DOHH2 (cell line): ENCODE data around the gene WNT3.

Experiments used
- EZH2phosphoT487 ChIP-seq: fragments of 200-600 bp; sonication (generic); IDR thresholded peaks from 2 replicates; pipeline ENCODE4 v1.6.1; 2017; ENCODE audit warnings: borderline replicate concordance, mild to moderate bottlenecking, antibody characterized with exemption, low read length, moderate library complexity, mixed read lengths
- TF ChIP-seq, protein P1 (sequence below): fragments of 200-600 bp; sonication (generic); IDR thresholded peaks from one replicate; pipeline ENCODE4 v1.5.1; 2014; ENCODE audit warnings: antibody characterized with exemption, mild to moderate bottlenecking, low read depth, low read length; ENCODE audit not compliant: poor library complexity, severe bottlenecking

DNA sequence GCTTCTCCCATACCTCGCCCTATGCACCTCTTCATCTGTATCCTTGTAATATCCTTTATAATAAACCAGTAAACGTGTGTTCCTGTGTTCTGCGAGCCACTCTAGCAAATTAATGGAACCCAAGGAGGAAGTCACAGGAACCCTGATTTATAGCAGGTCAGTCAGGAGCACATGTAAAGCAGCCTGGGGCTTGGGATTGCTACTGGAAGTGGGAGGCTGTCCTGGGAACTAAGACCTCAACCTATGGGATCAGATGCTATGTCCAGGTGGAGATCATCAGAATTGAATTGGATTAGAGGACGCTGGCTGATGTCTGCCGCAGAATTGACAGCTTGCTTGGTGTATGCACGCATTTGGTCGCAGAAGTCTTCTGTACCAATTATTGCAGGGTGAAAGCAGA is 15.7 kb downstream of the WNT3 start:
- TF ChIP-seq, protein P1, sequence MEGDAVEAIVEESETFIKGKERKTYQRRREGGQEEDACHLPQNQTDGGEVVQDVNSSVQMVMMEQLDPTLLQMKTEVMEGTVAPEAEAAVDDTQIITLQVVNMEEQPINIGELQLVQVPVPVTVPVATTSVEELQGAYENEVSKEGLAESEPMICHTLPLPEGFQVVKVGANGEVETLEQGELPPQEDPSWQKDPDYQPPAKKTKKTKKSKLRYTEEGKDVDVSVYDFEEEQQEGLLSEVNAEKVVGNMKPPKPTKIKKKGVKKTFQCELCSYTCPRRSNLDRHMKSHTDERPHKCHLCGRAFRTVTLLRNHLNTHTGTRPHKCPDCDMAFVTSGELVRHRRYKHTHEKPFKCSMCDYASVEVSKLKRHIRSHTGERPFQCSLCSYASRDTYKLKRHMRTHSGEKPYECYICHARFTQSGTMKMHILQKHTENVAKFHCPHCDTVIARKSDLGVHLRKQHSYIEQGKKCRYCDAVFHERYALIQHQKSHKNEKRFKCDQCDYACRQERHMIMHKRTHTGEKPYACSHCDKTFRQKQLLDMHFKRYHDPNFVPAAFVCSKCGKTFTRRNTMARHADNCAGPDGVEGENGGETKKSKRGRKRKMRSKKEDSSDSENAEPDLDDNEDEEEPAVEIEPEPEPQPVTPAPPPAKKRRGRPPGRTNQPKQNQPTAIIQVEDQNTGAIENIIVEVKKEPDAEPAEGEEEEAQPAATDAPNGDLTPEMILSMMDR = no peak
- TF ChIP-seq EZH2phosphoT487 = no peak
